ENCODE results near the gene CD93. TPM values are rescaled to one million over a fixed set of nuclear protein-coding genes. Genes with fewer than 3 reads are reported as not detected.

The CD93 gene
- total and polyA plus RNA-seq, 2 donors (not counting 1 experiment from before 2014, with no cell fraction given): 0.01 TPM; not detected in 1

DNA sequence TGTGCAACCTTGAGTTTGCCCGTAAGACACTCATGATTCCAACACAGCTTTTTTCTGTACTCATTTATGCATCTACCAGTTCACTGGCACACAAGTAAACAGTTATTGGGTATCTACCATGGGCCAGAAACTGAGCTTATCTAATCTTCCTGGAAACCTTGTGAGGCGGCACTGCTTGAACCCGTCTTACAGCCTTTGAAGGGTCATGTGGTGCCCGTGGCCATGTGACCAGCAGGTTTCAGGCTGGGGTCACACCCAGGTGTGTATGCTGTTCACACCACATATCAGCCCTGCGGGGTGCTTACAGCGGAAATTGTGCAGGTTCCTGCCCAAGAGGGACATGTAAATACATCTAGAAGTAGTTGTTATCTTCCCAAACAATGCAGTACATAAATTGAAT is 42.7 kb downstream of the CD93 start:
- no peaks in the 10 kb centered on the region for H4K20me1 ChIP-seq (ENCODE audit: control insufficient read depth, extremely low read depth, insufficient read depth, low read length)
- H3K79me2 ChIP-seq (ENCODE audit: control insufficient read depth, insufficient read depth, low read length): peaks cover 3% of the 10 kb centered on the region
- H2AFZ ChIP-seq (ENCODE audit: low read length): no peak overlapping the region
- no peak for TF ChIP-seq EZH2 (IDR thresholded peaks at IDR 0.05; ENCODE audit: low read length, missing control alignments)
- TF ChIP-seq, protein P1, sequence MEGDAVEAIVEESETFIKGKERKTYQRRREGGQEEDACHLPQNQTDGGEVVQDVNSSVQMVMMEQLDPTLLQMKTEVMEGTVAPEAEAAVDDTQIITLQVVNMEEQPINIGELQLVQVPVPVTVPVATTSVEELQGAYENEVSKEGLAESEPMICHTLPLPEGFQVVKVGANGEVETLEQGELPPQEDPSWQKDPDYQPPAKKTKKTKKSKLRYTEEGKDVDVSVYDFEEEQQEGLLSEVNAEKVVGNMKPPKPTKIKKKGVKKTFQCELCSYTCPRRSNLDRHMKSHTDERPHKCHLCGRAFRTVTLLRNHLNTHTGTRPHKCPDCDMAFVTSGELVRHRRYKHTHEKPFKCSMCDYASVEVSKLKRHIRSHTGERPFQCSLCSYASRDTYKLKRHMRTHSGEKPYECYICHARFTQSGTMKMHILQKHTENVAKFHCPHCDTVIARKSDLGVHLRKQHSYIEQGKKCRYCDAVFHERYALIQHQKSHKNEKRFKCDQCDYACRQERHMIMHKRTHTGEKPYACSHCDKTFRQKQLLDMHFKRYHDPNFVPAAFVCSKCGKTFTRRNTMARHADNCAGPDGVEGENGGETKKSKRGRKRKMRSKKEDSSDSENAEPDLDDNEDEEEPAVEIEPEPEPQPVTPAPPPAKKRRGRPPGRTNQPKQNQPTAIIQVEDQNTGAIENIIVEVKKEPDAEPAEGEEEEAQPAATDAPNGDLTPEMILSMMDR (conservative IDR thresholded peaks at IDR 0.05 in 1 of 2, IDR thresholded peaks at IDR 0.05 in 1 of 2; ENCODE audit: low read depth in 1 of 2, low read length in 2 of 2): no peak
- no peaks in the 10 kb centered on the region for H3K4me1 ChIP-seq (ENCODE audit: control insufficient read depth, extremely low read depth, insufficient read depth, low read length)
- H3K9ac ChIP-seq (ENCODE audit: insufficient read depth, low read length): no peak overlapping the region
- H3K9me3 ChIP-seq (ENCODE audit: control insufficient read depth, insufficient read depth, low read depth, low read length): no peaks in the 10 kb centered on the region
- no peak overlapping the region for H3K4me3 ChIP-seq (replicated peaks in 1 of 4; ENCODE audit: control extremely low read depth in 1 of 4, insufficient read depth in 1 of 4, low read depth in 3 of 4, low read length in 4 of 4)
- DNase-seq (ENCODE audit: low read depth in 2 of 2): no peak
- peaks cover 5% of the 10 kb centered on the region for H3K27me3 ChIP-seq (ENCODE audit: control insufficient read depth, insufficient read depth, low read length)
- H3K27ac ChIP-seq (ENCODE audit: insufficient read depth, low read length): no peak overlapping the region
- no peak overlapping the region for H3K4me2 ChIP-seq (ENCODE audit: extremely low read depth, insufficient read depth, low read length)
- no peaks in the 10 kb centered on the region for H3K36me3 ChIP-seq (ENCODE audit: control insufficient read depth, insufficient read depth, low read length)

- peaks cover 10% of the 10 kb centered on the region for H3K27me3 ChIP-seq (ENCODE audit: control insufficient read depth, insufficient read depth, low read length)
- no peak for TF ChIP-seq EZH2 (IDR thresholded peaks at IDR 0.05; ENCODE audit: low read length, missing control alignments)
- TF ChIP-seq, protein P1 (conservative IDR thresholded peaks at IDR 0.05 in 1 of 2, IDR thresholded peaks at IDR 0.05 in 1 of 2; ENCODE audit: low read depth in 1 of 2, low read length in 2 of 2): no peak
- H3K9me3 ChIP-seq (ENCODE audit: control insufficient read depth, insufficient read depth, low read depth, low read length): no peaks in the 10 kb centered on the region
- no peak overlapping the region for H2AFZ ChIP-seq (ENCODE audit: low read length)
- H3K4me2 ChIP-seq (ENCODE audit: extremely low read depth, insufficient read depth, low read length): no peak overlapping the region
- H3K9ac ChIP-seq (ENCODE audit: insufficient read depth, low read length): no peak overlapping the region
- H4K20me1 ChIP-seq (ENCODE audit: control insufficient read depth, extremely low read depth, insufficient read depth, low read length): no peaks in the 10 kb centered on the region
- DNase-seq (ENCODE audit: low read depth in 2 of 2): no peak
- H3K79me2 ChIP-seq (ENCODE audit: control insufficient read depth, insufficient read depth, low read length): no peaks in the 10 kb centered on the region
- no peaks in the 10 kb centered on the region for H3K36me3 ChIP-seq (ENCODE audit: control insufficient read depth, insufficient read depth, low read length)
- no peak overlapping the region for H3K27ac ChIP-seq (ENCODE audit: insufficient read depth, low read length)
- no peak overlapping the region for H3K4me3 ChIP-seq (replicated peaks in 1 of 4; ENCODE audit: control extremely low read depth in 1 of 4, insufficient read depth in 1 of 4, low read depth in 3 of 4, low read length in 4 of 4)
- H3K4me1 ChIP-seq (ENCODE audit: control insufficient read depth, extremely low read depth, insufficient read depth, low read length): no peaks in the 10 kb centered on the region
Observed at GRCh38 chr20:23042270-23042669, 43.9 kb downstream of the CD93 start.

- DNase-seq (ENCODE audit: low read depth in 2 of 2): no peak
- H3K36me3 ChIP-seq (ENCODE audit: control insufficient read depth, insufficient read depth, low read length): no peaks in the 10 kb centered on the region
- no peak overlapping the region for H3K9ac ChIP-seq (ENCODE audit: insufficient read depth, low read length)
- no peak overlapping the region for H3K4me3 ChIP-seq (replicated peaks in 1 of 4; ENCODE audit: control extremely low read depth in 1 of 4, insufficient read depth in 1 of 4, low read depth in 3 of 4, low read length in 4 of 4)
- H3K4me2 ChIP-seq (ENCODE audit: extremely low read depth, insufficient read depth, low read length): no peak overlapping the region
- no peak overlapping the region for H2AFZ ChIP-seq (ENCODE audit: low read length)
- TF ChIP-seq, protein P1 (conservative IDR thresholded peaks at IDR 0.05 in 1 of 2, IDR thresholded peaks at IDR 0.05 in 1 of 2; ENCODE audit: low read depth in 1 of 2, low read length in 2 of 2): no peak
- no peak for TF ChIP-seq EZH2 (IDR thresholded peaks at IDR 0.05; ENCODE audit: low read length, missing control alignments)
- H3K79me2 ChIP-seq (ENCODE audit: control insufficient read depth, insufficient read depth, low read length): no peaks in the 10 kb centered on the region
- H3K27ac ChIP-seq (ENCODE audit: insufficient read depth, low read length): no peak overlapping the region
- H3K9me3 ChIP-seq (ENCODE audit: control insufficient read depth, insufficient read depth, low read depth, low read length): no peaks in the 10 kb centered on the region
- H3K4me1 ChIP-seq (ENCODE audit: control insufficient read depth, extremely low read depth, insufficient read depth, low read length): no peaks in the 10 kb centered on the region
- peaks cover 12% of the 10 kb centered on the region for H3K27me3 ChIP-seq (ENCODE audit: control insufficient read depth, insufficient read depth, low read length)
- no peaks in the 10 kb centered on the region for H4K20me1 ChIP-seq (ENCODE audit: control insufficient read depth, extremely low read depth, insufficient read depth, low read length)
Observed at GRCh38 chr20:23039885-23040508, 46.1 kb downstream of the CD93 start.
